Suprapubic skin (tissue), 4 donors: ENCODE measurements around the gene OSBPL8. TPM values are rescaled to one million over a fixed set of nuclear protein-coding genes. Genes with fewer than 3 reads are reported as not detected.
"Not testable (repeated sequence)": the region's sequence is repeated elsewhere in the genome, so short reads cannot be mapped to it uniquely, and the experiment has no call there.

Experiments used
- DNase-seq, 2 donors: peaks; one replicate each; pipeline ENCODE4 v3.0.0-alpha.2; 2019; ENCODE audit warnings: low spot score in 2 of 2
- H3K27ac ChIP-seq: fragments of 200-600 bp; sonication (generic); one replicate; pipeline ENCODE4 v1.5.1; 2019
- H3K27me3 ChIP-seq: fragments of 200-600 bp; sonication (generic); one replicate; pipeline ENCODE4 v1.5.1; 2019
- H3K36me3 ChIP-seq: fragments of 200-600 bp; sonication (generic); one replicate; pipeline ENCODE4 v1.5.1; 2019
- H3K4me1 ChIP-seq: fragments of 200-600 bp; sonication (generic); one replicate; pipeline ENCODE4 v1.5.1; 2019
- H3K4me3 ChIP-seq: fragments of 200-600 bp; sonication (generic); one replicate; pipeline ENCODE4 v1.5.1; 2019; ENCODE audit warnings: mild to moderate bottlenecking
- H3K9me3 ChIP-seq: fragments of 200-600 bp; sonication (generic); one replicate; pipeline ENCODE4 v1.5.1; 2019
- EP300 ChIP-seq: sonication (generic); formaldehyde crosslinking; IDR thresholded peaks from one replicate; pipeline ENCODE4 v1.6.1; 2017; ENCODE audit warnings: antibody characterized with exemption
- POLR2A ChIP-seq, 2 donors: fragments of 450-650 bp; IDR thresholded peaks; one replicate each; pipeline ENCODE4 v1.6.1; 2017; ENCODE audit warnings: antibody characterized with exemption in 2 of 2, mild to moderate bottlenecking in 2 of 2, moderate library complexity in 2 of 2
- POLR2AphosphoS5 ChIP-seq, 3 donors: sonication (generic); formaldehyde crosslinking; IDR thresholded peaks; one replicate each; pipeline ENCODE4 v1.6.1; 2017; ENCODE audit warnings: antibody characterized with exemption in 3 of 3
- WGBS: methylation state at CpG from one replicate; pipeline ENCODE4 v1.1.5; 2018; 5-methylcytosine and 5-hydroxymethylcytosine counted together
- total RNA-seq, 4 donors: library from RNA; depleted of rRNA; stranded (reverse); fragments of >200 nt; gene quantifications; one replicate each; pipeline ENCODE4 v1.1.0, GENCODE V29; 2016
- TF ChIP-seq, protein P1 (sequence below), 2 donors: fragments of 200-600 bp in 1 of 2; fragments of 450-650 bp in 1 of 2; sonication (generic) in 1 of 2; IDR thresholded peaks; one replicate each; pipeline ENCODE4 v1.5.1; 2016 to 2019; ENCODE audit warnings: antibody characterized with exemption in 2 of 2, mild to moderate bottlenecking in 1 of 2, moderate library complexity in 1 of 2

Gene OSBPL8
- total RNA-seq, 4 donors from 2014 or later, result 73.1 to 116 (median 87.4) TPM

DNA sequence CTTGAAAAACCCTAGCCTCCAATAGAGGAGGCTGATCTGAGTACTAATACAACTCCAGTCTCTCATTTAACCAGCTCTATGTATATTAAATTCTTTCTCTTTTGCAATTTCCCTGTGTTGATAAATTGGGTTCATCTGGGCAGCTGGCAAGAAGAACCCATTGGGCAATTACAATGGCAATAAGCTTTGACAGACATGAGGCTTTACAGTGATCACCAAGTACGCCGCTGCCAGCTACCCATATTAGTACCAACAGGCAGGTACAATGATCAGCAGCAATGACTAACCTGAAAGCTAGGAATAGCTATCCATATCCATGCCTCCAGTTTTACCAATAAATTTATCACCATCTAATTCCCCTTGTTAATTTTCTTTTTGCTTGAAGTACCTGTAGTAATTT lies 54.5 kb downstream of the OSBPL8 start:
- TF ChIP-seq, protein P1, sequence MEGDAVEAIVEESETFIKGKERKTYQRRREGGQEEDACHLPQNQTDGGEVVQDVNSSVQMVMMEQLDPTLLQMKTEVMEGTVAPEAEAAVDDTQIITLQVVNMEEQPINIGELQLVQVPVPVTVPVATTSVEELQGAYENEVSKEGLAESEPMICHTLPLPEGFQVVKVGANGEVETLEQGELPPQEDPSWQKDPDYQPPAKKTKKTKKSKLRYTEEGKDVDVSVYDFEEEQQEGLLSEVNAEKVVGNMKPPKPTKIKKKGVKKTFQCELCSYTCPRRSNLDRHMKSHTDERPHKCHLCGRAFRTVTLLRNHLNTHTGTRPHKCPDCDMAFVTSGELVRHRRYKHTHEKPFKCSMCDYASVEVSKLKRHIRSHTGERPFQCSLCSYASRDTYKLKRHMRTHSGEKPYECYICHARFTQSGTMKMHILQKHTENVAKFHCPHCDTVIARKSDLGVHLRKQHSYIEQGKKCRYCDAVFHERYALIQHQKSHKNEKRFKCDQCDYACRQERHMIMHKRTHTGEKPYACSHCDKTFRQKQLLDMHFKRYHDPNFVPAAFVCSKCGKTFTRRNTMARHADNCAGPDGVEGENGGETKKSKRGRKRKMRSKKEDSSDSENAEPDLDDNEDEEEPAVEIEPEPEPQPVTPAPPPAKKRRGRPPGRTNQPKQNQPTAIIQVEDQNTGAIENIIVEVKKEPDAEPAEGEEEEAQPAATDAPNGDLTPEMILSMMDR (IDR thresholded peaks at IDR 0.05), result no peak
- no peak for TF ChIP-seq POLR2AphosphoS5 (IDR thresholded peaks at IDR 0.05)
- TF ChIP-seq POLR2A (IDR thresholded peaks at IDR 0.05), result no peak
- Histone ChIP-seq H3K4me3 (no peak overlapping the region), H3K4me1 (no peaks in the 10 kb centered on the region), H3K9me3 (no peaks in the 10 kb centered on the region), H3K36me3 (no peaks in the 10 kb centered on the region), H3K27ac (no peak overlapping the region), H3K27me3 (no peaks in the 10 kb centered on the region)
- DNase-seq, result no peak
- 96% methylated on average over 2 of the region's 2 CpGs for WGBS

DNA sequence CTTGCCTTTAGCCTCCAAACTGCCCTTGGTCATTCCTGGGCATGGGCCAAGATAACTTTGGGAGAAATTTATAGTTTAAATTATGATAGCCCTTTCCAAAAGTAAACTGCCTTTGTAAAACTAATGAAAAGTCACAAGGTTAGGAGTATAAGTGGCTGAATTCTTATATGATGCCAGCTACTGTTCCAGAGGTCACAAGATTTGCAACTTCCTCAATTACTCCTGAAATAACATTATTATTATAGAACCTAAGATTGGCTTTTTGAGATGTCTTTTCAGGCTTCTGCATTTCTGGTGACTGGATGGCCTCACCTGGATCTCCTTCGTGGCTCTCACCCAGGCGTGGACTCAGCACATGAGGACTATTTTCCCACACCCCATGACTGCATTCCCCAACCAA lies 55.0 kb downstream of the OSBPL8 start:
- Histone ChIP-seq H3K9me3 (no peaks in the 10 kb centered on the region), H3K4me1 (no peaks in the 10 kb centered on the region), H3K4me3 (no peak overlapping the region), H3K27ac (no peak overlapping the region), H3K27me3 (no peaks in the 10 kb centered on the region), H3K36me3 (no peaks in the 10 kb centered on the region)
- DNase-seq, result no peak
- TF ChIP-seq POLR2AphosphoS5 (IDR thresholded peaks at IDR 0.05), result no peak
- no peak for TF ChIP-seq POLR2A (IDR thresholded peaks at IDR 0.05)
- TF ChIP-seq, protein P1 (IDR thresholded peaks at IDR 0.05), result no peak
- no peak for TF ChIP-seq EP300
- WGBS, result 98% methylated on average over 2 of the region's 2 CpGs

DNA sequence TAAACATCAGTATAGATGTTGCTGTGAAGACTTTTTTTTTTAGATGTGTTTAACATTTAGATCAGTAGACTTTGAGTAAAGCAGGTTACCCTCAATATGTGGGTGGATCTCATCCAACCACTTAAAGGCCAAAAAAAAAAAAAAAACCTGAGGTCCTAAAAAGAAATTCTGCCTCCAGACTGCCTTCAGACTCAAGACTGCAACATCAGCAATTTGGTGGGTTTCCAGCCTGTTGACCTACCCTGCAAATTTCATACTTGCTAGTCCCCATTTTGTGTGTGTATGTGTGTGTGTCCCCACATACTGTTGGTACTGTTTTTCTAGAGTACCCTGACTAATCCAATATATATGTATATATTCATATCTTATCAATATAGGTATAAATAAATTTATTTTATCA lies 55.6 kb downstream of the OSBPL8 start:
- no peak overlapping the region for H3K27ac ChIP-seq
- TF ChIP-seq POLR2A (IDR thresholded peaks at IDR 0.05), result no peak
- TF ChIP-seq, protein P1 (IDR thresholded peaks at IDR 0.05), result no peak
- no peak for TF ChIP-seq EP300
- TF ChIP-seq POLR2AphosphoS5 (IDR thresholded peaks at IDR 0.05), result no peak
- no peak for DNase-seq

DNA sequence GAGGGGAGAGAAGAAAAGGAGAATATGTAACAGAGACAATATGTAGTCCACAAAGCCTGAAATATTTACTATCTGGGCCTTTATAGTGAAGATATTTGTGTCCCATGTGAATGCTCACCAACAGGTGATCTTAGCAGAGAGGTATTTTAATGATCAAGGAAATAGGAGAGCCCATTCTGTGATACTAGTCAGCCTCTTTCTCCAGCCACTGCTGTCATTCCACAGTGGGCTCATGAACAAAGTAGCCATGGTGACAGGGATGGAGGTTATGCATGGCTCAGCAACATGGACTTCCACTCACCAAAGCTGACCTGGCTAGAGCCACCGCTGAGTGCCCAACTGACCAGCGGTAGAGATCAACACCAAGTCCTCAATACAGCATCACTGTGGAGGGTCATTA lies 58.2 kb downstream of the OSBPL8 start:
- Histone ChIP-seq H3K27me3 (no peaks in the 10 kb centered on the region), H3K4me1 (no peaks in the 10 kb centered on the region), H3K9me3 (no peaks in the 10 kb centered on the region), H3K27ac (no peak overlapping the region), H3K4me3 (no peak overlapping the region), H3K36me3 (no peaks in the 10 kb centered on the region)
- DNase-seq, result no peak
- TF ChIP-seq EP300, result no peak
- TF ChIP-seq POLR2AphosphoS5 (IDR thresholded peaks at IDR 0.05), result no peak
- TF ChIP-seq, protein P1 (IDR thresholded peaks at IDR 0.05), result no peak
- TF ChIP-seq POLR2A (IDR thresholded peaks at IDR 0.05), result no peak
- 100% methylated on average over 2 of the region's 2 CpGs for WGBS

More for the DNA sequence above, 55.6 kb downstream of the OSBPL8 start:
- no peaks in the 10 kb centered on the region for H3K36me3 ChIP-seq
- H3K9me3 ChIP-seq, result no peaks in the 10 kb centered on the region
- H3K27me3 ChIP-seq, result no peaks in the 10 kb centered on the region
- H3K4me1 ChIP-seq, result no peaks in the 10 kb centered on the region
- no peak overlapping the region for H3K4me3 ChIP-seq

DNA sequence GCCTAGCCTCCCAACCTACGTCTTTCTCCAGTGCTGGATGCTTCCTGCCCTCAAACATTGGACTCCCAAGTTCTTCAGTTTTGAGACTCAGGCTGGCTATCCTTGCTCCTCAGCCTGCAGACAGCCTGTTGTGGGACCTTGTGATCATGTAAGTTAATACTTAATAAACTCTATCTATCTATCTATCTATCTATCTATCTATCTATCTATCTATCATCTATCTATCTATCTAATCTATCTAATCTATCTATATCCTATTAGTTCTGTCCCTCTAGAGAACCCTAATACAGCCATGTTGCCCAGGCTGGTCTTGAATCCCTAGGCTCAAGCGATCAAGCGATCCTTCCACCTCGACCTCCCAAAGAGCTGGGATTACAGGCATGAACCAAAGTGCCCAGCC lies 60.4 kb downstream of the OSBPL8 start:
- DNase-seq, H3K27ac ChIP-seq, H3K9me3 ChIP-seq, H3K36me3 ChIP-seq, H3K27me3 ChIP-seq, H3K4me1 ChIP-seq, H3K4me3 ChIP-seq: not testable (repeated sequence)
- 99% methylated on average over 4 of the region's 4 CpGs for WGBS

DNA sequence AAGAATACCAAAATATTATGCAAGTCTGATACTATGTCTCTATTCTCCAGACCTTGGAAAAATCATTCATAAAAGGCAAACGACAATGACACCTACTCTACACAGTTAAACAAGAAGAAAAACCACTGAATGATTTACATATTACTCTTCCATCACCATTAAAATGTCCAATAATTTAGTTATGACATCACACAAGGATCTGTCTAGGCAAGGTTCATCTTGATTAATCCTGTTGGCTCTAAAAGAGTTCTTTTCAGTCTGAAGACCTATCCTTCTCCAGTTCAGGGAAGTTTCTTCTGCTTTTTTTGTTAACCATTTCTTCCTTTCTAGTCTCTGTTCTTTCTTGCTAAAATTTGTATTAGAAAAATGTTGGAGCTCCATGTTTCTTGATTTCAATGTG lies 64.0 kb downstream of the OSBPL8 start:
- H3K27ac ChIP-seq, result no peak overlapping the region
- TF ChIP-seq EP300, result no peak
- TF ChIP-seq, protein P1 (IDR thresholded peaks at IDR 0.05), result no peak
- TF ChIP-seq POLR2A (IDR thresholded peaks at IDR 0.05), result no peak
- no peak for TF ChIP-seq POLR2AphosphoS5 (IDR thresholded peaks at IDR 0.05)
- no peak for DNase-seq
- no peaks in the 10 kb centered on the region for H3K27me3 ChIP-seq
- H3K9me3 ChIP-seq, result peaks cover 5% of the 10 kb centered on the region
- H3K4me1 ChIP-seq, result no peaks in the 10 kb centered on the region
- 55% methylated on average over 1 of the region's 1 CpG for WGBS
- no peak overlapping the region for H3K4me3 ChIP-seq
- H3K36me3 ChIP-seq, result peaks cover 4% of the 10 kb centered on the region
